HEK293 (cell line): Measurements from ENCODE around the gene RIC8B.

ENCODE experiments used
- BCL11B ChIP-seq: fragments of 450-650 bp; formaldehyde crosslinking; IDR thresholded peaks from 2 replicates; pipeline ENCODE4 v1.5.1; 2016; ENCODE audit warnings: low read depth, missing biosample characterization, missing genetic modification characterization
- FEZF1 ChIP-seq: fragments of 450-650 bp; formaldehyde crosslinking; IDR thresholded peaks from 2 replicates; pipeline ENCODE4 v1.5.1; 2016; ENCODE audit warnings: missing biosample characterization, missing genetic modification characterization
- KLF16 ChIP-seq: fragments of 450-650 bp; formaldehyde crosslinking; IDR thresholded peaks from 2 replicates; pipeline ENCODE4 v1.5.1; 2017; ENCODE audit warnings: missing biosample characterization, missing genetic modification characterization
- PRDM4 ChIP-seq: fragments of 450-650 bp; formaldehyde crosslinking; IDR thresholded peaks from 2 replicates; pipeline ENCODE4 v1.5.1; 2017; ENCODE audit warnings: missing biosample characterization, missing genetic modification characterization
- SP2 ChIP-seq: fragments of 450-650 bp; formaldehyde crosslinking; IDR thresholded peaks from 2 replicates; pipeline ENCODE4 v1.5.1; 2016; ENCODE audit warnings: missing biosample characterization, missing genetic modification characterization
- WT1 ChIP-seq: fragments of 450-650 bp; formaldehyde crosslinking; IDR thresholded peaks from 2 replicates; pipeline ENCODE4 v1.5.1; 2016; ENCODE audit warnings: missing biosample characterization, missing genetic modification characterization
- YY1 ChIP-seq: fragments of 450-650 bp; formaldehyde crosslinking; IDR thresholded peaks from 2 replicates; pipeline ENCODE4 v1.5.1; 2018; ENCODE audit warnings: missing biosample characterization, missing genetic modification characterization
- ZBTB17 ChIP-seq: fragments of 450-650 bp; formaldehyde crosslinking; IDR thresholded peaks from 2 replicates; pipeline ENCODE4 v1.5.1; 2016; ENCODE audit warnings: missing biosample characterization, missing genetic modification characterization
- ZBTB44 ChIP-seq: fragments of 450-650 bp; IDR thresholded peaks from 2 replicates; pipeline ENCODE4 v1.5.1; 2018; ENCODE audit warnings: missing biosample characterization, mild to moderate bottlenecking, missing genetic modification characterization
- ZNF132 ChIP-seq: fragments of 450-650 bp; formaldehyde crosslinking; IDR thresholded peaks from 2 replicates; pipeline ENCODE4 v1.5.1; 2017; ENCODE audit warnings: missing biosample characterization, missing genetic modification characterization, borderline replicate concordance
- ZNF138 ChIP-seq: fragments of 450-650 bp; formaldehyde crosslinking; IDR thresholded peaks from 2 replicates; pipeline ENCODE4 v1.5.1; 2016; ENCODE audit warnings: missing biosample characterization, missing genetic modification characterization, borderline replicate concordance
- ZNF223 ChIP-seq: fragments of 450-650 bp; formaldehyde crosslinking; IDR thresholded peaks from 2 replicates; pipeline ENCODE4 v1.5.1; 2016; ENCODE audit warnings: missing biosample characterization, missing genetic modification characterization
- ZNF248 ChIP-seq: fragments of 450-650 bp; formaldehyde crosslinking; IDR thresholded peaks from 2 replicates; pipeline ENCODE4 v1.5.1; 2017; ENCODE audit warnings: missing biosample characterization, missing genetic modification characterization
- ZNF311 ChIP-seq: fragments of 450-650 bp; formaldehyde crosslinking; IDR thresholded peaks from 2 replicates; pipeline ENCODE4 v1.5.1; 2017; ENCODE audit warnings: missing biosample characterization, missing genetic modification characterization, borderline replicate concordance
- ZNF530 ChIP-seq: fragments of 450-650 bp; formaldehyde crosslinking; IDR thresholded peaks from 2 replicates; pipeline ENCODE4 v1.5.1; 2016; ENCODE audit warnings: low read depth, missing biosample characterization, missing genetic modification characterization
- ZNF621 ChIP-seq: fragments of 450-650 bp; formaldehyde crosslinking; IDR thresholded peaks from 2 replicates; pipeline ENCODE4 v1.5.1; 2017; ENCODE audit warnings: missing biosample characterization, missing genetic modification characterization
- ZNF768 ChIP-seq: fragments of 450-650 bp; formaldehyde crosslinking; IDR thresholded peaks from 2 replicates; pipeline ENCODE4 v1.5.1; 2018; ENCODE audit warnings: missing biosample characterization, mild to moderate bottlenecking, missing genetic modification characterization
- ZNF776 ChIP-seq: fragments of 450-650 bp; formaldehyde crosslinking; IDR thresholded peaks from 2 replicates; pipeline ENCODE4 v1.5.0; 2017; ENCODE audit warnings: missing biosample characterization, missing genetic modification characterization, borderline replicate concordance
- ZNF791 ChIP-seq: fragments of 450-650 bp; formaldehyde crosslinking; IDR thresholded peaks from 2 replicates; pipeline ENCODE4 v1.5.1; 2016; ENCODE audit warnings: missing biosample characterization, missing genetic modification characterization
- ZNF837 ChIP-seq: fragments of 450-650 bp; formaldehyde crosslinking; IDR thresholded peaks from 2 replicates; pipeline ENCODE4 v1.5.1; 2016; ENCODE audit warnings: missing biosample characterization, missing genetic modification characterization
- ZSCAN30 ChIP-seq: fragments of 450-650 bp; IDR thresholded peaks from 2 replicates; pipeline ENCODE4 v1.5.1; 2018; ENCODE audit warnings: missing biosample characterization, mild to moderate bottlenecking, missing genetic modification characterization, moderate library complexity
- TF ChIP-seq, protein P1 (sequence below): fragments of 450-650 bp; formaldehyde crosslinking; IDR thresholded peaks from 2 replicates; pipeline ENCODE4 v1.5.1; 2016; ENCODE audit warnings: missing biosample characterization, missing genetic modification characterization
- TF ChIP-seq, protein P2 (sequence below): fragments of 450-650 bp; formaldehyde crosslinking; IDR thresholded peaks from 2 replicates; pipeline ENCODE4 v1.5.1; 2016; ENCODE audit warnings: missing biosample characterization, missing genetic modification characterization
- TF ChIP-seq, protein P3 (sequence below): fragments of 450-650 bp; formaldehyde crosslinking; IDR thresholded peaks from 2 replicates; pipeline ENCODE4 v1.5.1; 2016; ENCODE audit warnings: missing biosample characterization, missing genetic modification characterization, borderline replicate concordance

The RIC8B gene

DNA sequence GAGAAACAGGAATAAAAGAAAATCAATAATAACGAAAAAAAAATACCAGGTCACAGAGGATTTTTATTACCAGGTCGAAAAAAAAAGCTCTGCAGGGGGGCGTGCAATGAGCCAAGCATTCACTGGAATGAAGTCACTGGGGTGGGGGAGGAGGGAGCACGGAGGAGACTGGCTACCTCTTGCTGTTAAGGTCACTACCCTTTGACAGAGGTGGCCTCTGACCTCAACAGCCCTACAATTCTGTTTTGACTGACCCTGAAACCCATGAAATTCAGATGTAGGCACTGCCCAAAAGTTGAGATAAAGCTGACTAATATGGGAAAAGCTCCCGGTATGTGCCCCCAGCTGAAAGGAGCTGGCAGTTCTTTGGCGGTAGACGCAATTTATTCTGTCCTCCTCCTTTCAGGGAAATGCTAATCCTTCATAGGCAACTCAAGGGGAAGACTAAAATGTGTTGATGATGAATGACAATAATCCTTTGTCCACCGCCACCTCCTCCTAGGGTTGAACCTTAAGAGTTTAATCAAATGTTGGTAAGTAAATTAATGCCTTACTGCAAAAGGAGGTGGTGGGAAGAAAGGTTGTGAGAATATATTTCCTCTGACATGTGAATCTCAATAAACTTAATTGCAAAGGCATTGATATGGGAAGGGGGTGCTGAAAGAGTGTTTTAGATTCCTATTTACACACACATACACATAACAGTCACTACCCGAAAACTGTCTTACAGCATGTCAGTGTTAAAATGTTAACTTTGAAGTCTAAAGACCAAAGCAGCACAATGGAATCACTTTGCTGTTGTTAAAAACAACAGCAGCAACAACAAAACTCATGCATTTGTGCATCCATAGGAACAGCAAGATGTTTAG, 6.3 kb upstream of the RIC8B start (continued):
- TF ChIP-seq, protein P1, sequence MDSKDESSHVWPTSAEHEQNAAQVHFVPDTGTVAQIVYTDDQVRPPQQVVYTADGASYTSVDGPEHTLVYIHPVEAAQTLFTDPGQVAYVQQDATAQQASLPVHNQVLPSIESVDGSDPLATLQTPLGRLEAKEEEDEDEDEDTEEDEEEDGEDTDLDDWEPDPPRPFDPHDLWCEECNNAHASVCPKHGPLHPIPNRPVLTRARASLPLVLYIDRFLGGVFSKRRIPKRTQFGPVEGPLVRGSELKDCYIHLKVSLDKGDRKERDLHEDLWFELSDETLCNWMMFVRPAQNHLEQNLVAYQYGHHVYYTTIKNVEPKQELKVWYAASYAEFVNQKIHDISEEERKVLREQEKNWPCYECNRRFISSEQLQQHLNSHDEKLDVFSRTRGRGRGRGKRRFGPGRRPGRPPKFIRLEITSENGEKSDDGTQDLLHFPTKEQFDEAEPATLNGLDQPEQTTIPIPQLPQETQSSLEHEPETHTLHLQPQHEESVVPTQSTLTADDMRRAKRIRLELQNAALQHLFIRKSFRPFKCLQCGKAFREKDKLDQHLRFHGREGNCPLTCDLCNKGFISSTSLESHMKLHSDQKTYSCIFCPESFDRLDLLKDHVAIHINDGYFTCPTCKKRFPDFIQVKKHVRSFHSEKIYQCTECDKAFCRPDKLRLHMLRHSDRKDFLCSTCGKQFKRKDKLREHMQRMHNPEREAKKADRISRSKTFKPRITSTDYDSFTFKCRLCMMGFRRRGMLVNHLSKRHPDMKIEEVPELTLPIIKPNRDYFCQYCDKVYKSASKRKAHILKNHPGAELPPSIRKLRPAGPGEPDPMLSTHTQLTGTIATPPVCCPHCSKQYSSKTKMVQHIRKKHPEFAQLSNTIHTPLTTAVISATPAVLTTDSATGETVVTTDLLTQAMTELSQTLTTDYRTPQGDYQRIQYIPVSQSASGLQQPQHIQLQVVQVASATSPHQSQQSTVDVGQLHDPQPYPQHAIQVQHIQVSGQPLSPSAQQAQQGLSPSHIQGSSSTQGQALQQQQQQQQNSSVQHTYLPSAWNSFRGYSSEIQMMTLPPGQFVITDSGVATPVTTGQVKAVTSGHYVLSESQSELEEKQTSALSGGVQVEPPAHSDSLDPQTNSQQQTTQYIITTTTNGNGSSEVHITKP: no peak; the same call in 1 of the 2 replicates
- TF ChIP-seq, protein P2, sequence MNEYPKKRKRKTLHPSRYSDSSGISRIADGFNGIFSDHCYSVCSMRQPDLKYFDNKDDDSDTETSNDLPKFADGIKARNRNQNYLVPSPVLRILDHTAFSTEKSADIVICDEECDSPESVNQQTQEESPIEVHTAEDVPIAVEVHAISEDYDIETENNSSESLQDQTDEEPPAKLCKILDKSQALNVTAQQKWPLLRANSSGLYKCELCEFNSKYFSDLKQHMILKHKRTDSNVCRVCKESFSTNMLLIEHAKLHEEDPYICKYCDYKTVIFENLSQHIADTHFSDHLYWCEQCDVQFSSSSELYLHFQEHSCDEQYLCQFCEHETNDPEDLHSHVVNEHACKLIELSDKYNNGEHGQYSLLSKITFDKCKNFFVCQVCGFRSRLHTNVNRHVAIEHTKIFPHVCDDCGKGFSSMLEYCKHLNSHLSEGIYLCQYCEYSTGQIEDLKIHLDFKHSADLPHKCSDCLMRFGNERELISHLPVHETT (tag by site-specific recombination): no peak
- no peak for TF ChIP-seq ZNF791 (tag by site-specific recombination)
- no peak for TF ChIP-seq ZNF768 (tag by site-specific recombination)
- TF ChIP-seq FEZF1 (tag by site-specific recombination): no peak
- no peak for TF ChIP-seq ZNF223 (tag by site-specific recombination)
- TF ChIP-seq ZNF311: no peak
- no peak for TF ChIP-seq ZNF248 (tag by site-specific recombination)
- no peak for TF ChIP-seq WT1
- no peak for TF ChIP-seq ZNF837 (tag by site-specific recombination)
- no peak for TF ChIP-seq YY1 (tag by site-specific recombination)
- no peak for TF ChIP-seq ZNF530 (tag by site-specific recombination)
- TF ChIP-seq BCL11B: peak; percentile 84
- TF ChIP-seq ZBTB17 (tag by site-specific recombination): no peak
- TF ChIP-seq, protein P3, sequence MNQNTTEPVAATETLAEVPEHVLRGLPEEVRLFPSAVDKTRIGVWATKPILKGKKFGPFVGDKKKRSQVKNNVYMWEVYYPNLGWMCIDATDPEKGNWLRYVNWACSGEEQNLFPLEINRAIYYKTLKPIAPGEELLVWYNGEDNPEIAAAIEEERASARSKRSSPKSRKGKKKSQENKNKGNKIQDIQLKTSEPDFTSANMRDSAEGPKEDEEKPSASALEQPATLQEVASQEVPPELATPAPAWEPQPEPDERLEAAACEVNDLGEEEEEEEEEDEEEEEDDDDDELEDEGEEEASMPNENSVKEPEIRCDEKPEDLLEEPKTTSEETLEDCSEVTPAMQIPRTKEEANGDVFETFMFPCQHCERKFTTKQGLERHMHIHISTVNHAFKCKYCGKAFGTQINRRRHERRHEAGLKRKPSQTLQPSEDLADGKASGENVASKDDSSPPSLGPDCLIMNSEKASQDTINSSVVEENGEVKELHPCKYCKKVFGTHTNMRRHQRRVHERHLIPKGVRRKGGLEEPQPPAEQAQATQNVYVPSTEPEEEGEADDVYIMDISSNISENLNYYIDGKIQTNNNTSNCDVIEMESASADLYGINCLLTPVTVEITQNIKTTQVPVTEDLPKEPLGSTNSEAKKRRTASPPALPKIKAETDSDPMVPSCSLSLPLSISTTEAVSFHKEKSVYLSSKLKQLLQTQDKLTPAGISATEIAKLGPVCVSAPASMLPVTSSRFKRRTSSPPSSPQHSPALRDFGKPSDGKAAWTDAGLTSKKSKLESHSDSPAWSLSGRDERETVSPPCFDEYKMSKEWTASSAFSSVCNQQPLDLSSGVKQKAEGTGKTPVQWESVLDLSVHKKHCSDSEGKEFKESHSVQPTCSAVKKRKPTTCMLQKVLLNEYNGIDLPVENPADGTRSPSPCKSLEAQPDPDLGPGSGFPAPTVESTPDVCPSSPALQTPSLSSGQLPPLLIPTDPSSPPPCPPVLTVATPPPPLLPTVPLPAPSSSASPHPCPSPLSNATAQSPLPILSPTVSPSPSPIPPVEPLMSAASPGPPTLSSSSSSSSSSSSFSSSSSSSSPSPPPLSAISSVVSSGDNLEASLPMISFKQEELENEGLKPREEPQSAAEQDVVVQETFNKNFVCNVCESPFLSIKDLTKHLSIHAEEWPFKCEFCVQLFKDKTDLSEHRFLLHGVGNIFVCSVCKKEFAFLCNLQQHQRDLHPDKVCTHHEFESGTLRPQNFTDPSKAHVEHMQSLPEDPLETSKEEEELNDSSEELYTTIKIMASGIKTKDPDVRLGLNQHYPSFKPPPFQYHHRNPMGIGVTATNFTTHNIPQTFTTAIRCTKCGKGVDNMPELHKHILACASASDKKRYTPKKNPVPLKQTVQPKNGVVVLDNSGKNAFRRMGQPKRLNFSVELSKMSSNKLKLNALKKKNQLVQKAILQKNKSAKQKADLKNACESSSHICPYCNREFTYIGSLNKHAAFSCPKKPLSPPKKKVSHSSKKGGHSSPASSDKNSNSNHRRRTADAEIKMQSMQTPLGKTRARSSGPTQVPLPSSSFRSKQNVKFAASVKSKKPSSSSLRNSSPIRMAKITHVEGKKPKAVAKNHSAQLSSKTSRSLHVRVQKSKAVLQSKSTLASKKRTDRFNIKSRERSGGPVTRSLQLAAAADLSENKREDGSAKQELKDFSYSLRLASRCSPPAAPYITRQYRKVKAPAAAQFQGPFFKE (tag by site-specific recombination): no peak
- no peak for TF ChIP-seq KLF16
- peak; percentile 37; the same call in 1 of the 2 replicates for TF ChIP-seq ZSCAN30 (tag by site-specific recombination)
- 0 out of 2 replicates have a peak, but pooled peaks have one; percentile 11 for TF ChIP-seq PRDM4 (tag by site-specific recombination)
- no peak for TF ChIP-seq ZNF621 (tag by site-specific recombination)
- TF ChIP-seq ZBTB44 (tag by site-specific recombination): peak; percentile 26; the same call in 1 of the 2 replicates
- TF ChIP-seq ZNF138 (tag by site-specific recombination): no peak
- no peak for TF ChIP-seq SP2 (tag by site-specific recombination)
- TF ChIP-seq ZNF132: no peak
- no peak for TF ChIP-seq ZNF776 (tag by site-specific recombination)
